Epithelial cell of esophagus (primary cell): Measurements from ENCODE around the gene RICTOR.

Source experiments
- DNase-seq: peaks from one replicate; pipeline ENCODE4 v3.0.0; 2010; ENCODE audit warnings: low read depth
- H3K4me3 ChIP-seq: 2 replicates; pipeline ENCODE4 v1.5.1; 2011; ENCODE audit warnings: mild to moderate bottlenecking, low read length, control low read depth
- CTCF ChIP-seq: IDR thresholded peaks from 2 replicates; pipeline ENCODE4 v1.5.1; 2011; ENCODE audit warnings: low read depth, mild to moderate bottlenecking, low read length, control low read depth, inconsistent platforms; ENCODE audit not compliant: insufficient read depth; ENCODE audit errors: missing control alignments

Gene RICTOR

GRCh38 chr5:39099831-39100230 is 25.6 kb upstream of the RICTOR start:
- no peak for DNase-seq

GRCh38 chr5:39093352-39093751 is 19.2 kb upstream of the RICTOR start:
- TF ChIP-seq CTCF: no peak
- DNase-seq: peak; percentile 55

More at GRCh38 chr5:39099831-39100230, 25.6 kb upstream of the RICTOR start:
- H3K4me3 ChIP-seq: no peak overlapping the region
- TF ChIP-seq CTCF: no peak

GRCh38 chr5:39092581-39093351 is 18.6 kb upstream of the RICTOR start:
- TF ChIP-seq CTCF: no peak
- peak; percentile 72 for DNase-seq
- H3K4me3 ChIP-seq: no peak overlapping the region

More at GRCh38 chr5:39093352-39093751, 19.2 kb upstream of the RICTOR start:
- no peak overlapping the region for H3K4me3 ChIP-seq

GRCh38 chr5:39091940-39092580 is 17.9 kb upstream of the RICTOR start:
- TF ChIP-seq CTCF: no peak
- no peak for DNase-seq
- no peak overlapping the region for H3K4me3 ChIP-seq

DNA sequence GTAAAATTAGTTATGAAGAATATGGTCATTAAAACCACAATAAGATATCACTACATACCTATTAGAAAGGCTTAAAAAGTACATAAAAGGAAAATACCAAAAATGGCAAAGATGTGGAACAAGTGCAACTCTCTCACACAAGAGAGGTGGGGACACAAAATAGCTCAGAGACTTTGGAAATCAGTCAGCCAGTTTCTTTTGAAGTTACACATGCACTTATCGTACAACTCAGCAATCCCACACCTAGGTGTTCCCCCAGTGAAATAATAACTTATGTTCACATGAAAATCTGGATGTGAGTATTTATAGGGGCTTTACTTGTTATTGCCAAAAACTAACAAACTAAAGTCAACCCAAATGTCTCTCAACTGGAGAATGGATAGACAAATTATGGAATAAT is 9.8 kb upstream of the RICTOR start:
- no peak for TF ChIP-seq CTCF
- no peak overlapping the region for H3K4me3 ChIP-seq
- DNase-seq: no peak

DNA sequence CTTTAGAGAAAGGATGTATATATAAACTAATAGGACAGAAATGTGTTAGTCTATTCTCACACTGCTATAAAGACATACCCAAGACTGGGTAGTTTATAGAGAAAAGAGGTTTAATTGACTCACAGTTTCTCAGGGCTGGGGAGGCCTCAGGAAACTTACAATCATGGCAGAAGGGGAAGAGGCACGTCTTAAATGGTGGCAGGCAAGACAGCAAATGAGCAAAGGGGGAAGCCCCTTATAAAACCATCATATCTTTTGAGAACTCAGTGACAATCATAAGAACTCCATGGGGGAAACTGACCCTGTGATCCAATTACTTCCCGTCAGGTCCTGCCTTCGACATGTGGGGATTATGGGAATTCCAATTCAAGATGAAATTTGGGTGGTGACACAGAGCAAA is 8.8 kb upstream of the RICTOR start:
- H3K4me3 ChIP-seq: no peak overlapping the region
- no peak for DNase-seq
- no peak for TF ChIP-seq CTCF
